Measurements from ENCODE around the gene MFAP2.

GRCh38 chr1:16968372-16968771 lies 12.0 kb downstream of the MFAP2 start:
- no peak for TF ChIP-seq CTCF (IDR thresholded peaks at IDR 0.05; ENCODE audit: control extremely low read depth in 1 of 3, insufficient read depth in 1 of 3, low read depth in 1 of 3, low read length in 3 of 3)
- TF ChIP-seq EP300 (IDR thresholded peaks at IDR 0.05; ENCODE audit: borderline replicate concordance in 1 of 2, low read depth in 2 of 2, low read length in 2 of 2): no peak
- no peak for TF ChIP-seq SRF (IDR thresholded peaks at IDR 0.05; ENCODE audit: low read depth, low read length)
- TF ChIP-seq CHD2 (IDR thresholded peaks at IDR 0.05; ENCODE audit: low read length): no peak
- TF ChIP-seq RNF2 (IDR thresholded peaks at IDR 0.05; ENCODE audit: borderline replicate concordance, low read depth, low read length, missing control alignments, poor library complexity, severe bottlenecking): no peak
- TF ChIP-seq ZNF274 (IDR thresholded peaks at IDR 0.05; ENCODE audit: borderline replicate concordance, extremely low read depth, low read length): no peak
- TF ChIP-seq GABPA (IDR thresholded peaks at IDR 0.05; ENCODE audit: borderline replicate concordance, insufficient read depth, low read length): no peak
